ENCODE measurements around the gene PRR12. TPM values are rescaled to one million over a fixed set of nuclear protein-coding genes. Genes with fewer than 3 reads are reported as not detected.

The PRR12 gene
- total RNA-seq, 4 donors from 2014 or later: 12.2 to 54.7 (median 30.0) TPM

GRCh38 chr19:49559928-49560327, 31.1 kb upstream of the PRR12 start:
- H3K36me3 ChIP-seq: peaks cover 0 to 16% (median 8%) of the 10 kb centered on the region in 4 donors
- no peak for DNase-seq
- TF ChIP-seq EP300 (IDR thresholded peaks at IDR 0.05; ENCODE audit: low read depth): no peak
- TF ChIP-seq CTCF (IDR thresholded peaks at IDR 0.05): no peak
- TF ChIP-seq POLR2AphosphoS5 (IDR thresholded peaks at IDR 0.05): no peak
- no peak for TF ChIP-seq POLR2A (IDR thresholded peaks at IDR 0.05)
- no peaks in the 10 kb centered on the region for H3K9me3 ChIP-seq
- in situ Hi-C loops (cut with MboI; ENCODE audit: low pct_ligation_motif_present in 1 of 4, low pct_unique_long_range_greater_than_20kb in 1 of 4, low sequenced_read_pairs in 3 of 4): no loop called here
- peak overlapping the region; percentile 79 to 92 (median 86) for H3K27ac ChIP-seq
- WGBS, 2 donors (ENCODE audit: low coverage in 1 of 2): 47 to 56% methylated on average over 1 to 15 of the region's 15 CpGs
- no peak overlapping the region for H3K4me3 ChIP-seq
- H3K4me1 ChIP-seq: peaks cover 11 to 81% (median 63%) of the 10 kb centered on the region in 4 donors
- H3K27me3 ChIP-seq: no peaks in the 10 kb centered on the region
- intact Hi-C loops (cut with DNase I; ENCODE audit: low total_unique reads): no loop called here

GRCh38 chr19:49560358-49560900, 30.6 kb upstream of the PRR12 start:
- H3K4me1 ChIP-seq: peaks cover 14 to 81% (median 65%) of the 10 kb centered on the region in 4 donors
- TF ChIP-seq POLR2AphosphoS5 (IDR thresholded peaks at IDR 0.05) (peak in 1 of 3 donors; percentile 8), CTCF (IDR thresholded peaks at IDR 0.05) (no peak), POLR2A (IDR thresholded peaks at IDR 0.05) (peak; percentile 13), EP300 (IDR thresholded peaks at IDR 0.05; ENCODE audit: low read depth) (no peak)
- no peaks in the 10 kb centered on the region for H3K27me3 ChIP-seq
- intact Hi-C loops (cut with DNase I; ENCODE audit: low total_unique reads): no loop called here
- peak overlapping the region; percentile 79 to 92 (median 86) for H3K27ac ChIP-seq
- H3K9me3 ChIP-seq: no peaks in the 10 kb centered on the region
- 26 to 33% methylated on average over 3 to 15 of the region's 15 CpGs for WGBS, 2 donors (ENCODE audit: low coverage in 1 of 2)
- no peak overlapping the region for H3K4me3 ChIP-seq
- H3K36me3 ChIP-seq: peaks cover 0 to 16% (median 8%) of the 10 kb centered on the region in 4 donors
- DNase-seq: peak; percentile 49
- in situ Hi-C loops (cut with MboI; ENCODE audit: low pct_ligation_motif_present in 1 of 4, low pct_unique_long_range_greater_than_20kb in 1 of 4, low sequenced_read_pairs in 3 of 4): no loop called here

- Histone ChIP-seq H3K9me3 (no peaks in the 10 kb centered on the region), H3K27ac (peak overlapping the region; percentile 79 to 92 (median 86)), H3K27me3 (no peaks in the 10 kb centered on the region), H3K4me1 (peaks cover 22 to 100% (median 83%) of the 10 kb centered on the region in 4 donors), H3K36me3 (no peaks in the 10 kb centered on the region), H3K4me3 (no peak overlapping the region)
- no peak for TF ChIP-seq CTCF (IDR thresholded peaks at IDR 0.05)
- peak; percentile 34 for TF ChIP-seq POLR2A (IDR thresholded peaks at IDR 0.05)
- TF ChIP-seq POLR2AphosphoS5 (IDR thresholded peaks at IDR 0.05): peak in 2 of 3 donors; percentile 62
- in situ Hi-C loops (cut with MboI; ENCODE audit: low pct_ligation_motif_present in 1 of 4, low pct_unique_long_range_greater_than_20kb in 1 of 4, low sequenced_read_pairs in 3 of 4): no loop called here
- 48 to 57% methylated on average over 3 to 6 of the region's 6 CpGs for WGBS, 2 donors (ENCODE audit: low coverage in 1 of 2)
- DNase-seq: peak; percentile 54
- intact Hi-C loops (cut with DNase I; ENCODE audit: low total_unique reads): no loop called here
These were observed 26.4 kb upstream of the PRR12 start for GRCh38 chr19:49564616-49565045.

GRCh38 chr19:49565261-49565660, 25.7 kb upstream of the PRR12 start:
- WGBS, 2 donors (ENCODE audit: low coverage in 1 of 2): 23% methylated on average over 4 of the region's 4 CpGs; no CpG with 5 or more reads in 1 of the 2 donors

More at GRCh38 chr19:49565261-49565660, 25.7 kb upstream of the PRR12 start:
- intact Hi-C loops (cut with DNase I; ENCODE audit: low total_unique reads): no loop called here
- Histone ChIP-seq H3K36me3 (no peaks in the 10 kb centered on the region), H3K27ac (peak overlapping the region; percentile 79 to 92 (median 86)), H3K4me1 (peaks cover 17 to 100% (median 81%) of the 10 kb centered on the region in 4 donors), H3K27me3 (no peaks in the 10 kb centered on the region), H3K4me3 (no peak overlapping the region), H3K9me3 (no peaks in the 10 kb centered on the region)
- peak; percentile 82 for DNase-seq
- in situ Hi-C loops (cut with MboI; ENCODE audit: low pct_ligation_motif_present in 1 of 4, low pct_unique_long_range_greater_than_20kb in 1 of 4, low sequenced_read_pairs in 3 of 4): no loop called here
- TF ChIP-seq CTCF (IDR thresholded peaks at IDR 0.05): no peak
- no peak for TF ChIP-seq EP300 (IDR thresholded peaks at IDR 0.05; ENCODE audit: low read depth)
- no peak for TF ChIP-seq POLR2AphosphoS5 (IDR thresholded peaks at IDR 0.05)
- TF ChIP-seq POLR2A (IDR thresholded peaks at IDR 0.05): no peak
